Hematopoietic multipotent progenitor cell treated with erythropoietin and hydrocortisone succinate and interleukin-3 and kit ligand, for 6 days (in vitro differentiated cells): ENCODE results near the gene SMC4.

Source experiments
- DNase-seq: peaks from one replicate; pipeline ENCODE4 v3.0.0-alpha.2; 2015

The SMC4 gene

GRCh38 chr3:160480931-160481330, 81.5 kb downstream of the SMC4 start:
- DNase-seq, result no peak

- no peak for DNase-seq
Measured at GRCh38 chr3:160481856-160482255, 82.4 kb downstream of the SMC4 start.

GRCh38 chr3:160482796-160483195, 83.3 kb downstream of the SMC4 start:
- DNase-seq, result no peak
